Ammon's horn (tissue), 1 donor: ENCODE measurements around the gene FOXP2.

ENCODE experiments used
- DNase-seq: peaks from one replicate; pipeline ENCODE4 v3.0.0-alpha.2; 2016; ENCODE audit warnings: low spot score

Gene FOXP2

GRCh38 chr7:114722562-114722961 is 307.9 kb downstream of the FOXP2 start:
- no peak for DNase-seq

DNA sequence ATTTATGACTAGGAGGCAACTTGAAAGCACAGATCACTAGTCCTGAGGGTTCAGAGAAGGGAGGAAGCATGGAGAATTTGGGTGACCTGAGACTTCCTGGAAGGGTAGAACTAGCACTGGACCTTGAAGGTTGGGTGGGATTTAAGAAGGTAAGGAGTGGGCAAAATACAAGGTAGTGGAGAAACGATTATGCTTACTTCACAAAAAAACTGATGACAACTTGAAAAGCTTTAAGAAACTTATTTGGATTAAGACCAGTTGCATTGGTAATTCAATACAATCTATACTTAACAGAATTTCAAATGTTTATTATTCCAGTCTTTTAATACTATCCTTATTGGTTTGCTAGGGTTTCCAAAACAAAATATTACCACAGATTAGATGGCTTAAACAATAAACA is 308.7 kb downstream of the FOXP2 start:
- no peak for DNase-seq

GRCh38 chr7:114740095-114740494 is 325.5 kb downstream of the FOXP2 start:
- DNase-seq: no peak

DNA sequence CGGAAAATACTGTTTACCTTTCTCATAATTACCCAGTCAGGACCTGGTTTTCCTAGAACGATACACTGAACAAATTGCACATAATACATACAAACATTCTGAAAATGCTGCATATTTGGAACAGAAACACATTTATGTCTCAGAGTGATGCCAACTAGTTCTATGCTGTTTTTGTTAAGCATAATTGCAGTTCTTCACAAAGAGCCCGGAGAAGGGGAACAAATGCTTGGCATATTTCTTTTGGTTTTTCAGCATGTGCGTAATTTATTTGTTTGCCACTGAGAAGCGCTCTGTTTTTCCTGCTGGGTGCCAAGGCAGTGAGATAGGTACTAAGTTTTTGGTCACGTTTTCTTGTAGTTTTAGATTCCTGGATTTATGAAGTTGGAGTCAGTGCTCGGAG is 326.3 kb downstream of the FOXP2 start:
- no peak for DNase-seq

GRCh38 chr7:114741911-114742310 is 327.3 kb downstream of the FOXP2 start:
- DNase-seq: no peak
